Measurements from ENCODE around the gene IGSF3.
A peak's percentile ranks its signal among the peaks of the same experiment; 100 is the strongest.

Gene IGSF3

DNA sequence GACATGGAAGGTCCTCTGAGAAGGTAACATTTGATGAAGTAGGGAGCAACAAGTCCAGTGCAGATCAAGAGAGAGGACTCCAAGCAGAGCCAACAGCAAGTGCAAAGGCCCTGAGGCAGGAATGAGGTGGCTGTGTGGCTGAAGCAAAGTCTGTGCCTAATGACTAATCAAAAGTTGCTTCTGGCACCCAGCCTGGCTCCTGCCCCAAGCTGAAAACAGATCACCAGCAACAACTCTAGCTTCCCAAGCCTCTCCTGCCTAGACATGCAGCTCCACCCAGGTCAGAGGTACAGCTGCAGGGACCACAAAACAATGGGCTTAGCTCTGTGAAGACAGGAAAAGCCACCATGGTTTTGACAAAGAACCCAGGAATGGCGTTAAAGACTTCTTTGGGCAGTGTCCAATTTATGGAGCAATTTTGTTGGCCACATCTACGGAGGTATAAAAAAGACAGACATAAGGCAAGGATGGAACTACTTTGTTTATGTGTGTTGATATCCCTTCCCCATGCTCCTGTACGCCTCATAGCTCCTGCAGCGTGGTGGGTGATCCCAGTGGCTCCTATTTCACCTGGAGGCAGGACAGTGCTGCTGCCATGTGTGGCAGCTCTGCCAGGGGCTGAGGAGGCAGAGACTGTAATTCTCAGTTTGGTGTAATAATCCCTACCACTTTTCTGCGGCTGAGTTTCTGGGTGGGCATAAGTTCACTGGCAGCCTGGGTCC is 26.4 kb upstream of the IGSF3 start:
- Histone ChIP-seq H3K4me3 (ENCODE audit: low read depth, low read length) (no peak overlapping the region), H3K27me3 (replicated peaks) (no peaks in the 10 kb centered on the region), H3K36me3 (replicated peaks) (no peaks in the 10 kb centered on the region), H3K27ac (no peak overlapping the region)
- in situ Hi-C loops (cut with HindIII; ENCODE audit: low pct_ligation_motif_present, low sequenced_read_pairs): no loop called here
- TF ChIP-seq, protein P1, sequence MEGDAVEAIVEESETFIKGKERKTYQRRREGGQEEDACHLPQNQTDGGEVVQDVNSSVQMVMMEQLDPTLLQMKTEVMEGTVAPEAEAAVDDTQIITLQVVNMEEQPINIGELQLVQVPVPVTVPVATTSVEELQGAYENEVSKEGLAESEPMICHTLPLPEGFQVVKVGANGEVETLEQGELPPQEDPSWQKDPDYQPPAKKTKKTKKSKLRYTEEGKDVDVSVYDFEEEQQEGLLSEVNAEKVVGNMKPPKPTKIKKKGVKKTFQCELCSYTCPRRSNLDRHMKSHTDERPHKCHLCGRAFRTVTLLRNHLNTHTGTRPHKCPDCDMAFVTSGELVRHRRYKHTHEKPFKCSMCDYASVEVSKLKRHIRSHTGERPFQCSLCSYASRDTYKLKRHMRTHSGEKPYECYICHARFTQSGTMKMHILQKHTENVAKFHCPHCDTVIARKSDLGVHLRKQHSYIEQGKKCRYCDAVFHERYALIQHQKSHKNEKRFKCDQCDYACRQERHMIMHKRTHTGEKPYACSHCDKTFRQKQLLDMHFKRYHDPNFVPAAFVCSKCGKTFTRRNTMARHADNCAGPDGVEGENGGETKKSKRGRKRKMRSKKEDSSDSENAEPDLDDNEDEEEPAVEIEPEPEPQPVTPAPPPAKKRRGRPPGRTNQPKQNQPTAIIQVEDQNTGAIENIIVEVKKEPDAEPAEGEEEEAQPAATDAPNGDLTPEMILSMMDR (IDR thresholded peaks at IDR 0.05; ENCODE audit: low read depth, low read length, missing control alignments): no peak
- DNase-seq: peak; percentile 17

DNA sequence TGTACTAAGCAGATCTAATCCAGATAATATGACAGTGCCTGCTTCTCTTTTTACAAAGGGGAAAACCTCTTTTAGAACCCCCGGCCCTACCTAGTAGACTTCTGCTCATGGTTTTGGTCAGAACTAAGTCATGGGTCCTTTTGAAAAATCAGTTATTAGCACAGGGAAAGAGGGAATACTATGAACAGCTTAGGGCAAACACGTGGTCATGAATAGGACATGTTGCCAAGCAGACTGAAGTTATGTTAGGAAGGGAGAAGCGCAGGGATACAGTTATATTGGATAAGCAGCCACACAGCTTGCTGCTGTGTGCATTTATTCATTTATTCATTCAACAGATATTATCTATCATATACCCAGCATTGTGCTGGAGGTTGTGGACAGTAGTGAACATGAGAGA is 25.3 kb upstream of the IGSF3 start:
- Histone ChIP-seq H3K27ac (no peak overlapping the region), H3K4me3 (ENCODE audit: low read depth, low read length) (no peak overlapping the region), H3K36me3 (replicated peaks) (no peaks in the 10 kb centered on the region), H3K27me3 (replicated peaks) (no peaks in the 10 kb centered on the region)
- TF ChIP-seq, protein P1 (IDR thresholded peaks at IDR 0.05; ENCODE audit: low read depth, low read length, missing control alignments): no peak
- no peak for DNase-seq
- in situ Hi-C loops (cut with HindIII; ENCODE audit: low pct_ligation_motif_present, low sequenced_read_pairs): no loop called here

DNA sequence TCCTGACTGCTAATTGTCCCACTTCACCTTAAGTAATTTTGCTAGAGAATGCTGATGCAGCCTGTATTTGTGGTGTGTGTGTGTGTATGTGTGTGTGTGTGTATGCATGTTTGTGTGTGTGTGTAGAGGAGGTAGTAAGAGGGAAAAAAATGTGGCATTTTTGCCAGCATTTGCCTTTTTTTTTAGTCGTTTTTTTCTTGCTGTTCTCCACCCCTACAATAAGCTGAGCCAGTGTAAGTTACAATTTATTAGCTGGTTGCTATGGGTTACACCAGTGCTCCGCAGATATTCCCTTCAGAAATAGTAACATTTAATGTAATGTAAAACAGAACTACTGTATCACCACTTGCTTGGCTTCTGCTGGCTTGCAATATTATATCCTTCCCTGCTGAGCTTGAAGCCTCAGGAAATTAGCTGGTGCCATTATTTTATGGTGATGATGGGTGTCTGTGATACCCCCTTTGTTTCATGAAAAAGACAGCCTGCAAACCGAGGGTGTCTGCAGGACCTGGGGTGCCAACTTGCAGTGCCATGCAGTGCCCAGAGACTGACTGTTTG is 23.4 kb upstream of the IGSF3 start:
- H3K4me3 ChIP-seq (ENCODE audit: low read depth, low read length): no peak overlapping the region
- no peak for DNase-seq
- H3K36me3 ChIP-seq (replicated peaks): no peaks in the 10 kb centered on the region
- H3K27me3 ChIP-seq (replicated peaks): no peaks in the 10 kb centered on the region
- no peak overlapping the region for H3K27ac ChIP-seq
- in situ Hi-C loops (cut with HindIII; ENCODE audit: low pct_ligation_motif_present, low sequenced_read_pairs): no loop called here
- TF ChIP-seq, protein P1 (IDR thresholded peaks at IDR 0.05; ENCODE audit: low read depth, low read length, missing control alignments): no peak

DNA sequence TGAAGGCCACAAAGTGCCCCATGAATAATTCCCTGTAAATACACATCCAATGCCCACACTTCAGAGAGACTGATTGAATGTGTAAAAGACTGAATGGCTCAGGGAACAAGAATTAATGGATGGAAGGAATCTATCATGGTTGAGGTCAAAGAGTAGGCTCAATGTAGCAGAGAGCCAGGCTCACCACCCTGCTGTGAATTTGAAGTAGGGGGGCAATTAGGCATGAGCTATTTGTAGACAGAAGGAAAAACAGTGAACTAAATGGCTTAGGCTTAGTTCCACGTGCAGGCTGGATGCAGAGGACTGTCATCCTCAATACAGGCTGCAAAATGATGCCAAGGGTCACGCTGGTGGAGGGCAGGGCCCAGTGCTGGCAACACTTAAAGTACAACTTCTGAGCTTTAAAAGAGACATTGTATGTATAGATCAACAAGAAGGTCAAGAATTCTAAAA is 22.9 kb upstream of the IGSF3 start:
- TF ChIP-seq, protein P1 (IDR thresholded peaks at IDR 0.05; ENCODE audit: low read depth, low read length, missing control alignments): no peak
- Histone ChIP-seq H3K27me3 (replicated peaks) (no peaks in the 10 kb centered on the region), H3K36me3 (replicated peaks) (no peaks in the 10 kb centered on the region), H3K4me3 (ENCODE audit: low read depth, low read length) (no peak overlapping the region), H3K27ac (no peak overlapping the region)
- DNase-seq: no peak
- in situ Hi-C loops (cut with HindIII; ENCODE audit: low pct_ligation_motif_present, low sequenced_read_pairs): no loop called here

DNA sequence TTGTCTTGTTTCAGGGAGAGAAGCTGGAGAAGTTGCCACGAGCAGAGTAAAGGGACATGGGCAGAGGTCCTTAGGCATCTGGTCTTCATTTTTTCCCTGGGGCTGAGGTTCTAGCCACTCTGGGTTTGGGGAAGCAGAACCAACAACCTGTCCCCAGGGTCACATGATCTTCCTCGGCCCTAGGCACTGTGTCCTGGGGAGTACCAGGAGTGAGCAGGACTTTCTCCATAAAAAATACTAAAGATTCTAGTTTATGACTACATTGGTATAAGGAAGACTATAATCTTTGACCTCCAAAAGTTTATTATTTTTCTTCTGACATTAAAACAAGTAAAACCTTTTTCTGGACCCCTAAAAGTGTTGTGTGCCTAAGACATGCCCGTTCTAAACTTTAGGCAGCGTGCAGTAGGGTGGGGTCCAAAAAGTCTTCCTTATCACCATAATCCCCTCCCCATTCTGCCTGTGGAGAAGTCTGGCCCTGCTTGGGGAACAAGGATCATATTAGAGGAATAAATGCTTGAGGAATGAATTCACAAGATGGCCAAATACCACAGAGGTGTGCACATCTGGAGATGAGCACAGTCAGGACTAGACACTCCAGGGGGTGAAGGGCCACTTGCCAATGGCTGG is 19.3 kb upstream of the IGSF3 start:
- Histone ChIP-seq H3K4me3 (ENCODE audit: low read depth, low read length) (no peak overlapping the region), H3K36me3 (replicated peaks) (no peaks in the 10 kb centered on the region), H3K27ac (no peak overlapping the region), H3K27me3 (replicated peaks) (no peaks in the 10 kb centered on the region)
- TF ChIP-seq, protein P1 (IDR thresholded peaks at IDR 0.05; ENCODE audit: low read depth, low read length, missing control alignments): no peak
- DNase-seq: peak; percentile 5
- in situ Hi-C loops (cut with HindIII; ENCODE audit: low pct_ligation_motif_present, low sequenced_read_pairs): no loop called here

All from brain microvascular endothelial cell (primary cell).